Panc1 (cell line): ENCODE results near the gene SRBD1. TPM values are rescaled to one million over a fixed set of nuclear protein-coding genes. Genes with fewer than 3 reads are reported as not detected.

Source experiments
- ATAC-seq: fragments of 200-7000 bp; cut with Tn5 transposase; 2 replicates; pipeline ENCODE4 v1.9.1; 2020; ENCODE audit warnings: mild to moderate bottlenecking, moderate library complexity
- BruUV-seq: library from RNA; stranded (reverse); fragments of 400-500 nt; replicated peaks from 2 replicates; lab custom pipeline; 2021; lab: Mats Ljungman, UMichigan
- CTCF ChIA-PET: fragments of 300-600 bp; sonication (Branson Sonifier 250); formaldehyde crosslinking; loops from one replicate; lab custom pipeline; 2022; ENCODE audit warnings: antibody characterized with exemption; lab: Charles Lee
- POLR2A ChIA-PET: fragments of 300-600 bp; sonication (Branson Sonifier 250); formaldehyde crosslinking; loops from one replicate; lab custom pipeline; 2022; ENCODE audit warnings: antibody characterized with exemption; lab: Charles Lee
- DNase-seq: peaks from one replicate; pipeline ENCODE4 v3.0.0-alpha.2; 2010; ENCODE audit warnings: low read depth, low spot score
- H3K27ac ChIP-seq: 2 replicates; pipeline ENCODE4 v1.5.1; 2011; ENCODE audit warnings: mild to moderate bottlenecking, low read length, inconsistent platforms
- H3K27me3 ChIP-seq: fragments of 200-500 bp; sonication (Bioruptor generic); 2 replicates; pipeline ENCODE4 v1.6.0; 2014; ENCODE audit warnings: low read length, inconsistent platforms; ENCODE audit not compliant: control insufficient read depth, insufficient read depth
- H3K36me3 ChIP-seq: fragments of 200-500 bp; sonication (Bioruptor generic); 2 replicates; pipeline ENCODE4 v1.5.1; 2014; ENCODE audit warnings: inconsistent platforms, mild to moderate bottlenecking, low read length, moderate library complexity; ENCODE audit not compliant: control insufficient read depth, insufficient read depth
- H3K4me1 ChIP-seq: 2 replicates; pipeline ENCODE4 v1.5.1; 2011; ENCODE audit warnings: inconsistent platforms, mild to moderate bottlenecking, low read length, moderate library complexity; ENCODE audit not compliant: control insufficient read depth, insufficient read depth
- H3K4me3 ChIP-seq, 2 experiments: 2 replicates each; pipeline ENCODE4 v1.5.1; 2011 to 2012; ENCODE audit warnings: low read depth in 2 of 2, low read length in 2 of 2, mild to moderate bottlenecking in 2 of 2, inconsistent platforms in 1 of 2, moderate library complexity in 1 of 2
- H3K9me3 ChIP-seq: fragments of 200-500 bp; sonication (Bioruptor generic); 2 replicates; pipeline ENCODE4 v1.5.1; 2014; ENCODE audit warnings: low read depth, mild to moderate bottlenecking, inconsistent platforms, low read length, moderate library complexity; ENCODE audit not compliant: control insufficient read depth, insufficient read depth
- POLR2AphosphoS5 ChIP-seq: IDR thresholded peaks from 2 replicates; pipeline ENCODE4 v1.6.1; 2012; ENCODE audit warnings: mild to moderate bottlenecking, low read depth, low read length, moderate library complexity
- SIN3A ChIP-seq: IDR thresholded peaks from 2 replicates; pipeline ENCODE4 v1.6.1; 2012; ENCODE audit warnings: low read depth, mild to moderate bottlenecking, low read length, moderate library complexity, borderline replicate concordance; ENCODE audit not compliant: insufficient read depth
- TCF7L2 ChIP-seq: IDR thresholded peaks from 2 replicates; pipeline ENCODE4 v1.6.1; 2011; ENCODE audit warnings: mild to moderate bottlenecking, low read depth, low read length, inconsistent platforms
- in situ Hi-C: cut with HindIII; loops from 2 replicates; pipeline ENCODE4 v1.10.0; 2016; ENCODE audit warnings: low sequenced_read_pairs, low pct_unique_long_range_greater_than_20kb
- intact Hi-C: fragments of 100-400 bp; cut with micrococcal nuclease; formaldehyde crosslinking; loops from one replicate; pipeline ENCODE4 v1.10.0; 2022; ENCODE audit not compliant: unreplicated experiment
- total RNA-seq: library from RNA; stranded (reverse); gene quantifications from one replicate; pipeline ENCODE4 v1.2.1, GENCODE V29; 2021; ENCODE audit not compliant: unreplicated experiment
- TF ChIP-seq, protein P1 (sequence below), 2 experiments: IDR thresholded peaks; 2 replicates each; pipeline ENCODE4 v1.6.1; 2011 to 2012; ENCODE audit warnings: low read depth in 2 of 2, control low read depth in 1 of 2, low read length in 1 of 2, mild to moderate bottlenecking in 1 of 2, moderate library complexity in 1 of 2; ENCODE audit not compliant: insufficient read depth in 1 of 2
- TF ChIP-seq, protein P2 (sequence below): fragments of 450-650 bp; IDR thresholded peaks from 2 replicates; pipeline ENCODE4 v1.5.1; 2017; ENCODE audit warnings: mild to moderate bottlenecking

The SRBD1 gene
- total RNA-seq, 1 experiment from 2014 or later: 9.7 TPM

DNA sequence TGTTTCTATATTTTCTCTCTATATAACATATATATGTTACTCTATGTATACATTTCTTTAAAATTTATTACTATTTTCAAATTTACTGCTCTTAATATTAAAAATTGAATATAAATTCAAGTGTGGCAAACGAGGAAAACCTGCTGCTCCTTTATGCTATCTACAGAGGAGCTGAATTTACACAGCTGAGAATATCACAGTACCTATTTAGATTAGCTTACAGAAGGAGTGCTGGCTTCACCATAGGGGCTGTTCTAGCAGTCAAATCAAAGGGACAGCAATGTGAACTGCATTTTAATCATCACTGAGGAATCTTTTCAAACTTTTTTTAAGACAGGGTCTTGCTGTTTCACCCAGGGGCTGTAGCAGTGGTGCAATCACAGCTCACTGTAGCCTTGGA, 213.8 kb downstream of the SRBD1 start:
- in situ Hi-C loops (no loop called here), intact Hi-C loops (no loop called here)
- BruUV-seq: no TSS peak
- no peak overlapping the region for H3K4me3 ChIP-seq
- ChIA-PET CTCF (interaction anchor here (0.6 to 0.8 kb wide), 2 partner anchors 121 to 415 kb away, joined by 3 read pairs; no protein-coding TSS in a partner anchor), POLR2A (no interaction called here)
- no peaks in the 10 kb centered on the region for H3K27me3 ChIP-seq
- no peaks in the 10 kb centered on the region for H3K4me1 ChIP-seq
- ATAC-seq (no peak), DNase-seq (no peak)
- H3K36me3 ChIP-seq: no peaks in the 10 kb centered on the region
- TF ChIP-seq, protein P1, sequence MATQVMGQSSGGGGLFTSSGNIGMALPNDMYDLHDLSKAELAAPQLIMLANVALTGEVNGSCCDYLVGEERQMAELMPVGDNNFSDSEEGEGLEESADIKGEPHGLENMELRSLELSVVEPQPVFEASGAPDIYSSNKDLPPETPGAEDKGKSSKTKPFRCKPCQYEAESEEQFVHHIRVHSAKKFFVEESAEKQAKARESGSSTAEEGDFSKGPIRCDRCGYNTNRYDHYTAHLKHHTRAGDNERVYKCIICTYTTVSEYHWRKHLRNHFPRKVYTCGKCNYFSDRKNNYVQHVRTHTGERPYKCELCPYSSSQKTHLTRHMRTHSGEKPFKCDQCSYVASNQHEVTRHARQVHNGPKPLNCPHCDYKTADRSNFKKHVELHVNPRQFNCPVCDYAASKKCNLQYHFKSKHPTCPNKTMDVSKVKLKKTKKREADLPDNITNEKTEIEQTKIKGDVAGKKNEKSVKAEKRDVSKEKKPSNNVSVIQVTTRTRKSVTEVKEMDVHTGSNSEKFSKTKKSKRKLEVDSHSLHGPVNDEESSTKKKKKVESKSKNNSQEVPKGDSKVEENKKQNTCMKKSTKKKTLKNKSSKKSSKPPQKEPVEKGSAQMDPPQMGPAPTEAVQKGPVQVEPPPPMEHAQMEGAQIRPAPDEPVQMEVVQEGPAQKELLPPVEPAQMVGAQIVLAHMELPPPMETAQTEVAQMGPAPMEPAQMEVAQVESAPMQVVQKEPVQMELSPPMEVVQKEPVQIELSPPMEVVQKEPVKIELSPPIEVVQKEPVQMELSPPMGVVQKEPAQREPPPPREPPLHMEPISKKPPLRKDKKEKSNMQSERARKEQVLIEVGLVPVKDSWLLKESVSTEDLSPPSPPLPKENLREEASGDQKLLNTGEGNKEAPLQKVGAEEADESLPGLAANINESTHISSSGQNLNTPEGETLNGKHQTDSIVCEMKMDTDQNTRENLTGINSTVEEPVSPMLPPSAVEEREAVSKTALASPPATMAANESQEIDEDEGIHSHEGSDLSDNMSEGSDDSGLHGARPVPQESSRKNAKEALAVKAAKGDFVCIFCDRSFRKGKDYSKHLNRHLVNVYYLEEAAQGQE (IDR thresholded peaks at IDR 0.05; ENCODE audit: insufficient read depth in 1 of 2, low read depth in 2 of 2, low read length in 1 of 2): no peak
- no peak for TF ChIP-seq POLR2AphosphoS5
- TF ChIP-seq TCF7L2: no peak
- TF ChIP-seq SIN3A: no peak
- TF ChIP-seq, protein P2, sequence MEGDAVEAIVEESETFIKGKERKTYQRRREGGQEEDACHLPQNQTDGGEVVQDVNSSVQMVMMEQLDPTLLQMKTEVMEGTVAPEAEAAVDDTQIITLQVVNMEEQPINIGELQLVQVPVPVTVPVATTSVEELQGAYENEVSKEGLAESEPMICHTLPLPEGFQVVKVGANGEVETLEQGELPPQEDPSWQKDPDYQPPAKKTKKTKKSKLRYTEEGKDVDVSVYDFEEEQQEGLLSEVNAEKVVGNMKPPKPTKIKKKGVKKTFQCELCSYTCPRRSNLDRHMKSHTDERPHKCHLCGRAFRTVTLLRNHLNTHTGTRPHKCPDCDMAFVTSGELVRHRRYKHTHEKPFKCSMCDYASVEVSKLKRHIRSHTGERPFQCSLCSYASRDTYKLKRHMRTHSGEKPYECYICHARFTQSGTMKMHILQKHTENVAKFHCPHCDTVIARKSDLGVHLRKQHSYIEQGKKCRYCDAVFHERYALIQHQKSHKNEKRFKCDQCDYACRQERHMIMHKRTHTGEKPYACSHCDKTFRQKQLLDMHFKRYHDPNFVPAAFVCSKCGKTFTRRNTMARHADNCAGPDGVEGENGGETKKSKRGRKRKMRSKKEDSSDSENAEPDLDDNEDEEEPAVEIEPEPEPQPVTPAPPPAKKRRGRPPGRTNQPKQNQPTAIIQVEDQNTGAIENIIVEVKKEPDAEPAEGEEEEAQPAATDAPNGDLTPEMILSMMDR: no peak
- no peak overlapping the region for H3K27ac ChIP-seq
- no peaks in the 10 kb centered on the region for H3K9me3 ChIP-seq

DNA sequence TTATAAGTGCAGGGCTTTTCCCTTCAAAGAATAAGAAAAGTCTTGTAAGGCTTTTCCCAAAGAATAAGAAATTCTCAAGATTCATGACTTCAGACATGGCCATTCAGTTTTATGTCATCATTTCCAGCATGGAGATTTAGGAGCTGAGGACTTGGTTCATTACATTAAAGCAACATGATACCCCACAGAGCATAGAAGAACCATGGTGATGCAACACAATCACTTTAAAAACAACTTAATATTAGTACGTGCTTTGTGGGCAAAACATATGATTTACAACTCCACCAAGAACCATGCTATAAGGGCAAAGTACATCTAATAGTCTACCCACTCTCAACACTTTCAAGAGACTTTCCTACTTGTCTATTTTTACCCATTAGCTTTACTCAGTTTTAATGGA, 214.4 kb downstream of the SRBD1 start:
- POLR2A ChIA-PET: no interaction called here
- DNase-seq (no peak), ATAC-seq (no peak)
- no peak overlapping the region for H3K4me3 ChIP-seq
- no peaks in the 10 kb centered on the region for H3K9me3 ChIP-seq
- no peaks in the 10 kb centered on the region for H3K27me3 ChIP-seq
- in situ Hi-C loops: no loop called here
- TF ChIP-seq, protein P1 (IDR thresholded peaks at IDR 0.05; ENCODE audit: insufficient read depth in 1 of 2, low read depth in 2 of 2, low read length in 1 of 2): no peak
- no peak for TF ChIP-seq SIN3A
- TF ChIP-seq TCF7L2: no peak
- no peak for TF ChIP-seq POLR2AphosphoS5
- TF ChIP-seq, protein P2: no peak
- H3K4me1 ChIP-seq: no peaks in the 10 kb centered on the region
- no peaks in the 10 kb centered on the region for H3K36me3 ChIP-seq
- CTCF ChIA-PET: no interaction called here
- intact Hi-C loops: no loop called here
- no peak overlapping the region for H3K27ac ChIP-seq
- no TSS peak for BruUV-seq
